K562 (cell line): ENCODE results near the gene GABARAPL2. TPM values are rescaled to one million over a fixed set of nuclear protein-coding genes. Genes with fewer than 3 reads are reported as not detected.
A peak's percentile ranks its signal among the peaks of the same experiment; 100 is the strongest.

Experiments used
- ARHGAP35 ChIP-seq: fragments of 450-650 bp; IDR thresholded peaks from 2 replicates; pipeline ENCODE4 v1.6.1; 2018; ENCODE audit not compliant: partially characterized antibody
- BRD9 ChIP-seq: fragments of 450-650 bp; IDR thresholded peaks from 2 replicates; pipeline ENCODE4 v1.6.1; 2018; ENCODE audit warnings: low read depth; ENCODE audit not compliant: partially characterized antibody
- CHD4 ChIP-seq: fragments of 200-600 bp; sonication (generic); IDR thresholded peaks from 3 replicates; pipeline ENCODE4 v1.6.1; 2012; ENCODE audit warnings: low read depth, mild to moderate bottlenecking, mixed read lengths, low read length, inconsistent platforms; ENCODE audit not compliant: insufficient read depth, insufficient replicate concordance, poor library complexity, severe bottlenecking
- EP400 ChIP-seq: fragments of 450-650 bp; IDR thresholded peaks from 2 replicates; pipeline ENCODE4 v1.6.1; 2017; ENCODE audit warnings: antibody characterized with exemption, mild to moderate bottlenecking, moderate library complexity
- FOXA3 ChIP-seq, 2 experiments: fragments of 450-650 bp in 1 of 2; sonication (generic) in 1 of 2; formaldehyde crosslinking; IDR thresholded peaks in 1 of 2; conservative IDR thresholded peaks in 1 of 2; 2 replicates each; pipeline versions ENCODE4 v1.4.0 to v1.8.0; 2020 to 2022; ENCODE audit warnings: mild to moderate bottlenecking in 2 of 2, missing genetic modification reagents in 1 of 2
- FOXP1 ChIP-seq: sonication (generic); formaldehyde crosslinking; IDR thresholded peaks from 2 replicates; pipeline ENCODE4 v1.8.0; 2022; ENCODE audit warnings: mild to moderate bottlenecking, missing genetic modification reagents
- FUS ChIP-seq: fragments of 200-400 bp; formaldehyde crosslinking; optimal IDR thresholded peaks from 2 replicates; pipeline ENCODE3; 2017; ENCODE audit warnings: low read depth, low read length
- POLR2AphosphoS2 ChIP-seq: IDR thresholded peaks from 2 replicates; pipeline ENCODE4 v1.6.1; 2012; ENCODE audit warnings: low read length, improper control_type of control experiment
- RFX1 ChIP-seq: fragments of 450-650 bp; IDR thresholded peaks from 2 replicates; pipeline ENCODE4 v1.6.1; 2016; ENCODE audit warnings: mild to moderate bottlenecking, moderate library complexity
- ZBTB8A ChIP-seq: fragments of 450-650 bp; IDR thresholded peaks from 2 replicates; pipeline ENCODE4 v1.6.1; 2018; ENCODE audit warnings: mild to moderate bottlenecking, moderate library complexity; ENCODE audit not compliant: partially characterized antibody
- ZEB2 ChIP-seq: fragments of 450-650 bp; IDR thresholded peaks from 2 replicates; pipeline ENCODE4 v1.6.1; 2016
- ZNF3 ChIP-seq: fragments of 250-450 bp; sonication (Bioruptor Pico); IDR thresholded peaks from 2 replicates; pipeline ENCODE4 v1.5.0; 2021; ENCODE audit warnings: mild to moderate bottlenecking, moderate library complexity
- ZNF75A ChIP-seq: fragments of 450-650 bp; formaldehyde crosslinking; IDR thresholded peaks from 2 replicates; pipeline ENCODE4 v1.4.0; 2020; ENCODE audit warnings: mild to moderate bottlenecking
- polyA plus RNA-seq, 8 experiments: library from polyadenylated mRNA; depleted of rRNA in 4 of 8; stranded (reverse) in 5 of 8; unstranded in 3 of 8; fragments of >200 nt; fragmentation: Nextera tagmentation in 2 of 8; fragmentation: Illumina TruSeq in 1 of 8; extraction: Ambion mirVana in 2 of 8; extraction: Trizol in 1 of 8; gene quantifications; 2 replicates each; pipeline versions ENCODE4 v1.2.1 to v1.2.3, GENCODE V29; 2011 to 2014; ENCODE audit warnings: inconsistent platforms in 1 of 8, missing spikeins in 1 of 8
- total RNA-seq, 7 experiments: library from RNA; depleted of rRNA in 6 of 7; stranded (reverse); fragments of >200 nt in 6 of 7; fragmentation: Illumina TruSeq in 2 of 7; extraction: Trizol in 2 of 7; gene quantifications; 2 replicates each; pipeline versions ENCODE4 v1.2.1 to v1.2.3, GENCODE V29; 2011 to 2021; ENCODE audit warnings: low replicate concordance in 1 of 7
- TF ChIP-seq, protein P1 (sequence below): sonication (generic); formaldehyde crosslinking; IDR thresholded peaks from 2 replicates; pipeline ENCODE4 v1.8.0; 2022; ENCODE audit warnings: mild to moderate bottlenecking, missing genetic modification reagents
- TF ChIP-seq, protein P2 (sequence below): fragments of 450-650 bp; IDR thresholded peaks from 2 replicates; pipeline ENCODE4 v1.6.1; 2016; ENCODE audit warnings: antibody characterized with exemption
- TF ChIP-seq, protein P3 (sequence below): sonication (generic); formaldehyde crosslinking; IDR thresholded peaks from 2 replicates; pipeline ENCODE4 v1.8.0; 2022; ENCODE audit warnings: missing genetic modification reagents, mild to moderate bottlenecking, borderline replicate concordance
- TF ChIP-seq, protein P4 (sequence below), 2 experiments: fragments of 150-350 bp in 1 of 2; IDR thresholded peaks; 2 replicates each; pipeline ENCODE4 v1.6.1; 2012 to 2016; ENCODE audit warnings: low read depth in 2 of 2, low read length in 2 of 2, mild to moderate bottlenecking in 1 of 2, moderate library complexity in 1 of 2

Gene GABARAPL2
- total and polyA plus RNA-seq, 9 of the 15 experiments (the other 6 are each of a cell fraction or from before 2014, with no cell fraction given), result 42.1 to 288 (median 91.8) TPM

DNA sequence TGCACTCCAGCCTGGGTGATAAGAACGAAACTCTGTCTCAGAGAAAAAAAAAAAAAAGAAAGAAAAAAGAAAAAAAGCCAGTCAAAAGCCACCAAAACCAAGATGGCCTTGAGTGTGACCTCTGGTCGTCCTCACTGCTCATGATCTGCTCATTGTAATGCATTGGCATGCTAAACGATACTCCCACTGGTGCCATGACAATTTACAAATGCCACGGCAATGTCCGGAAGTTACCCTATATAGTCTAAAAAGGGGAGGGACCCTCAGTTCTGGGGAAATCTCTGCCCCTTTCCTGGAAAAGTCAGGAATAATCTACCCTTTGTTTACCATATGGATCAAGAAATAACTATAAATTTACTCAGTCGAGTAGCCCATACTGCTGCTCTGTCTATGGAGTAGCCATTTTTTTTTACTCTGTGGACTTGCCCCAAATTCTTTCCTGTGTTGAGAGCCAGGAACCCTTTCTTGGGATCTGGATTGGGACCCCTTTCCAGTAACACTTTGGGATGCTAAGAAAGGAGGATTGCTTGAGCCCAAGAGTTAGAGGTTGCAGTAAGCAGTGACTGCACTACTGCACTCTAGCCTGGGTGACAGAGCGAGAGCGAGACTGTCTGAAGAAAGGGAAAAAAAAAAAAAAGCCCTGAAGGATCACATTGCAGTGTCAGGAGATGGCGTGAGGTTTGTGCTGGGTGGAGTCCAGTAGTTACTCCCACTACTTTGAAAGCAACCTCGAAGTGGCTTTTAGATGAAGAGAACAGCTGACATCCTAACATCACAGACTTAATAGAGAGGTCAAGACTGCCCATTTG lies 6.4 kb upstream of the GABARAPL2 start (continued):
- TF ChIP-seq CHD4, result no peak
- no peak for TF ChIP-seq FUS
- TF ChIP-seq FOXP1 (CRISPR knock-in tag), result no peak
- no peak for TF ChIP-seq ZEB2
- TF ChIP-seq FOXA3 (CRISPR knock-in tag; conservative IDR thresholded peaks at IDR 0.05 in 1 of 2, IDR thresholded peaks at IDR 0.05 in 1 of 2), result peak in 1 of 2 experiments; percentile 45; a peak in 1 of 4 replicates
- TF ChIP-seq, protein P1, sequence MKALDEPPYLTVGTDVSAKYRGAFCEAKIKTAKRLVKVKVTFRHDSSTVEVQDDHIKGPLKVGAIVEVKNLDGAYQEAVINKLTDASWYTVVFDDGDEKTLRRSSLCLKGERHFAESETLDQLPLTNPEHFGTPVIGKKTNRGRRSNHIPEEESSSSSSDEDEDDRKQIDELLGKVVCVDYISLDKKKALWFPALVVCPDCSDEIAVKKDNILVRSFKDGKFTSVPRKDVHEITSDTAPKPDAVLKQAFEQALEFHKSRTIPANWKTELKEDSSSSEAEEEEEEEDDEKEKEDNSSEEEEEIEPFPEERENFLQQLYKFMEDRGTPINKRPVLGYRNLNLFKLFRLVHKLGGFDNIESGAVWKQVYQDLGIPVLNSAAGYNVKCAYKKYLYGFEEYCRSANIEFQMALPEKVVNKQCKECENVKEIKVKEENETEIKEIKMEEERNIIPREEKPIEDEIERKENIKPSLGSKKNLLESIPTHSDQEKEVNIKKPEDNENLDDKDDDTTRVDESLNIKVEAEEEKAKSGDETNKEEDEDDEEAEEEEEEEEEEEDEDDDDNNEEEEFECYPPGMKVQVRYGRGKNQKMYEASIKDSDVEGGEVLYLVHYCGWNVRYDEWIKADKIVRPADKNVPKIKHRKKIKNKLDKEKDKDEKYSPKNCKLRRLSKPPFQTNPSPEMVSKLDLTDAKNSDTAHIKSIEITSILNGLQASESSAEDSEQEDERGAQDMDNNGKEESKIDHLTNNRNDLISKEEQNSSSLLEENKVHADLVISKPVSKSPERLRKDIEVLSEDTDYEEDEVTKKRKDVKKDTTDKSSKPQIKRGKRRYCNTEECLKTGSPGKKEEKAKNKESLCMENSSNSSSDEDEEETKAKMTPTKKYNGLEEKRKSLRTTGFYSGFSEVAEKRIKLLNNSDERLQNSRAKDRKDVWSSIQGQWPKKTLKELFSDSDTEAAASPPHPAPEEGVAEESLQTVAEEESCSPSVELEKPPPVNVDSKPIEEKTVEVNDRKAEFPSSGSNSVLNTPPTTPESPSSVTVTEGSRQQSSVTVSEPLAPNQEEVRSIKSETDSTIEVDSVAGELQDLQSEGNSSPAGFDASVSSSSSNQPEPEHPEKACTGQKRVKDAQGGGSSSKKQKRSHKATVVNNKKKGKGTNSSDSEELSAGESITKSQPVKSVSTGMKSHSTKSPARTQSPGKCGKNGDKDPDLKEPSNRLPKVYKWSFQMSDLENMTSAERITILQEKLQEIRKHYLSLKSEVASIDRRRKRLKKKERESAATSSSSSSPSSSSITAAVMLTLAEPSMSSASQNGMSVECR, result no peak
- TF ChIP-seq, protein P2, sequence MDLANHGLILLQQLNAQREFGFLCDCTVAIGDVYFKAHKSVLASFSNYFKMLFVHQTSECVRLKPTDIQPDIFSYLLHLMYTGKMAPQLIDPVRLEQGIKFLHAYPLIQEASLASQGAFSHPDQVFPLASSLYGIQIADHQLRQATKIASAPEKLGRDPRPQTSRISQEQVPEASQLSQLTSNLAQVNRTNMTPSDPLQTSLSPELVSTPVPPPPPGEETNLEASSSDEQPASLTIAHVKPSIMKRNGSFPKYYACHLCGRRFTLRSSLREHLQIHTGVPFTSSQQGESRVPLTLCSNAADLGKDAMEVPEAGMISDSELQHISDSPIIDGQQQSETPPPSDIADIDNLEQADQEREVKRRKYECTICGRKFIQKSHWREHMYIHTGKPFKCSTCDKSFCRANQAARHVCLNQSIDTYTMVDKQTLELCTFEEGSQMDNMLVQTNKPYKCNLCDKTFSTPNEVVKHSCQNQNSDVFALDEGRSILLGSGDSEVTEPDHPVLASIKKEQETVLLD, result 0 out of 2 replicates have a peak, but pooled peaks have one; percentile 15
- no peak for TF ChIP-seq ARHGAP35
- TF ChIP-seq ZBTB8A, result no peak
- TF ChIP-seq BRD9, result peak; percentile 26
- no peak for TF ChIP-seq ZNF3 (CRISPR knock-in tag)
- TF ChIP-seq, protein P3, sequence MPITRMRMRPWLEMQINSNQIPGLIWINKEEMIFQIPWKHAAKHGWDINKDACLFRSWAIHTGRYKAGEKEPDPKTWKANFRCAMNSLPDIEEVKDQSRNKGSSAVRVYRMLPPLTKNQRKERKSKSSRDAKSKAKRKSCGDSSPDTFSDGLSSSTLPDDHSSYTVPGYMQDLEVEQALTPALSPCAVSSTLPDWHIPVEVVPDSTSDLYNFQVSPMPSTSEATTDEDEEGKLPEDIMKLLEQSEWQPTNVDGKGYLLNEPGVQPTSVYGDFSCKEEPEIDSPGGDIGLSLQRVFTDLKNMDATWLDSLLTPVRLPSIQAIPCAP (CRISPR knock-in tag), result no peak
- TF ChIP-seq RFX1, result peak; percentile 45; the same call in 1 of the 2 replicates
- no peak for TF ChIP-seq ZNF75A (CRISPR knock-in tag)
- TF ChIP-seq EP400, result 0 out of 2 replicates have a peak, but pooled peaks have one; percentile 28
- peak; percentile 55; the same call in 1 of the 2 replicates for TF ChIP-seq POLR2AphosphoS2
- TF ChIP-seq, protein P4, sequence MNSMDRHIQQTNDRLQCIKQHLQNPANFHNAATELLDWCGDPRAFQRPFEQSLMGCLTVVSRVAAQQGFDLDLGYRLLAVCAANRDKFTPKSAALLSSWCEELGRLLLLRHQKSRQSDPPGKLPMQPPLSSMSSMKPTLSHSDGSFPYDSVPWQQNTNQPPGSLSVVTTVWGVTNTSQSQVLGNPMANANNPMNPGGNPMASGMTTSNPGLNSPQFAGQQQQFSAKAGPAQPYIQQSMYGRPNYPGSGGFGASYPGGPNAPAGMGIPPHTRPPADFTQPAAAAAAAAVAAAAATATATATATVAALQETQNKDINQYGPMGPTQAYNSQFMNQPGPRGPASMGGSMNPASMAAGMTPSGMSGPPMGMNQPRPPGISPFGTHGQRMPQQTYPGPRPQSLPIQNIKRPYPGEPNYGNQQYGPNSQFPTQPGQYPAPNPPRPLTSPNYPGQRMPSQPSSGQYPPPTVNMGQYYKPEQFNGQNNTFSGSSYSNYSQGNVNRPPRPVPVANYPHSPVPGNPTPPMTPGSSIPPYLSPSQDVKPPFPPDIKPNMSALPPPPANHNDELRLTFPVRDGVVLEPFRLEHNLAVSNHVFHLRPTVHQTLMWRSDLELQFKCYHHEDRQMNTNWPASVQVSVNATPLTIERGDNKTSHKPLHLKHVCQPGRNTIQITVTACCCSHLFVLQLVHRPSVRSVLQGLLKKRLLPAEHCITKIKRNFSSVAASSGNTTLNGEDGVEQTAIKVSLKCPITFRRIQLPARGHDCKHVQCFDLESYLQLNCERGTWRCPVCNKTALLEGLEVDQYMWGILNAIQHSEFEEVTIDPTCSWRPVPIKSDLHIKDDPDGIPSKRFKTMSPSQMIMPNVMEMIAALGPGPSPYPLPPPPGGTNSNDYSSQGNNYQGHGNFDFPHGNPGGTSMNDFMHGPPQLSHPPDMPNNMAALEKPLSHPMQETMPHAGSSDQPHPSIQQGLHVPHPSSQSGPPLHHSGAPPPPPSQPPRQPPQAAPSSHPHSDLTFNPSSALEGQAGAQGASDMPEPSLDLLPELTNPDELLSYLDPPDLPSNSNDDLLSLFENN (IDR thresholded peaks at IDR 0.05; ENCODE audit: low read depth in 2 of 2, low read length in 2 of 2), result 0 out of 4 replicates have a peak, but pooled peaks of 1 of the 2 experiments have one; percentile 66
